Lower lobe of right lung (tissue), 2 donors: ENCODE results near the gene FGGY. TPM values are rescaled to one million over a fixed set of nuclear protein-coding genes. Genes with fewer than 3 reads are reported as not detected.

Source experiments
- ATAC-seq, 2 donors: fragments of 200-7000 bp; cut with Tn5 transposase; one replicate each; pipeline ENCODE4 v1.9.1; 2020 to 2022; ENCODE audit warnings: mild to moderate bottlenecking in 2 of 2, moderate library complexity in 2 of 2
- DNase-seq: peaks from one replicate; pipeline ENCODE4 v3.0.0-alpha.2; 2020
- H3K27ac ChIP-seq: fragments of 200-600 bp; one replicate; pipeline ENCODE4 v1.8.0; 2022
- H3K27me3 ChIP-seq: fragments of 200-600 bp; one replicate; pipeline ENCODE4 v1.8.0; 2022; ENCODE audit warnings: low read depth
- H3K36me3 ChIP-seq: fragments of 200-600 bp; one replicate; pipeline ENCODE4 v1.8.0; 2022; ENCODE audit warnings: mild to moderate bottlenecking
- H3K4me1 ChIP-seq: fragments of 200-600 bp; one replicate; pipeline ENCODE4 v1.8.0; 2022
- H3K4me3 ChIP-seq: fragments of 200-600 bp; one replicate; pipeline ENCODE4 v1.8.0; 2022; ENCODE audit warnings: mild to moderate bottlenecking
- H3K9me3 ChIP-seq: fragments of 200-600 bp; one replicate; pipeline ENCODE4 v1.8.0; 2022
- intact Hi-C: fragments of 100-400 bp; cut with DNase I; formaldehyde crosslinking; loops from one replicate; pipeline ENCODE4 v1.11.0; 2022
- total RNA-seq: library from RNA; stranded (reverse); fragmentation: NEBNext Ultra II Directional; extraction: Animal tissue kit (Norgen Biotek cat#: 25700); gene quantifications from one replicate; pipeline ENCODE4 v1.2.1, GENCODE V29; 2021
- TF ChIP-seq, protein P1 (sequence below): fragments of 200-600 bp; IDR thresholded peaks from one replicate; pipeline ENCODE4 v1.8.0; 2022; ENCODE audit warnings: antibody characterized with exemption, mild to moderate bottlenecking
- donor health status: DM: no; HTN: yes; CAD: no; lungs with severe emphysema.

The FGGY gene
- total RNA-seq, 1 donor from 2014 or later, result 31.4 TPM

GRCh38 chr1:59690171-59690930 is 393.5 kb downstream of the FGGY start:
- ATAC-seq, result no peak
- no peaks in the 10 kb centered on the region for H3K27me3 ChIP-seq
- no peaks in the 10 kb centered on the region for H3K36me3 ChIP-seq
- H3K27ac ChIP-seq, result no peak overlapping the region
- DNase-seq, result no peak
- intact Hi-C loops, result no loop called here
- TF ChIP-seq, protein P1, sequence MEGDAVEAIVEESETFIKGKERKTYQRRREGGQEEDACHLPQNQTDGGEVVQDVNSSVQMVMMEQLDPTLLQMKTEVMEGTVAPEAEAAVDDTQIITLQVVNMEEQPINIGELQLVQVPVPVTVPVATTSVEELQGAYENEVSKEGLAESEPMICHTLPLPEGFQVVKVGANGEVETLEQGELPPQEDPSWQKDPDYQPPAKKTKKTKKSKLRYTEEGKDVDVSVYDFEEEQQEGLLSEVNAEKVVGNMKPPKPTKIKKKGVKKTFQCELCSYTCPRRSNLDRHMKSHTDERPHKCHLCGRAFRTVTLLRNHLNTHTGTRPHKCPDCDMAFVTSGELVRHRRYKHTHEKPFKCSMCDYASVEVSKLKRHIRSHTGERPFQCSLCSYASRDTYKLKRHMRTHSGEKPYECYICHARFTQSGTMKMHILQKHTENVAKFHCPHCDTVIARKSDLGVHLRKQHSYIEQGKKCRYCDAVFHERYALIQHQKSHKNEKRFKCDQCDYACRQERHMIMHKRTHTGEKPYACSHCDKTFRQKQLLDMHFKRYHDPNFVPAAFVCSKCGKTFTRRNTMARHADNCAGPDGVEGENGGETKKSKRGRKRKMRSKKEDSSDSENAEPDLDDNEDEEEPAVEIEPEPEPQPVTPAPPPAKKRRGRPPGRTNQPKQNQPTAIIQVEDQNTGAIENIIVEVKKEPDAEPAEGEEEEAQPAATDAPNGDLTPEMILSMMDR, result no peak
- H3K4me1 ChIP-seq, result peaks cover 15% of the 10 kb centered on the region
- no peaks in the 10 kb centered on the region for H3K9me3 ChIP-seq
- no peak overlapping the region for H3K4me3 ChIP-seq

- no peaks in the 10 kb centered on the region for H3K36me3 ChIP-seq
- intact Hi-C loops, result no loop called here
- H3K9me3 ChIP-seq, result no peaks in the 10 kb centered on the region
- TF ChIP-seq, protein P1, result no peak
- H3K4me1 ChIP-seq, result peaks cover 15% of the 10 kb centered on the region
- H3K27me3 ChIP-seq, result no peaks in the 10 kb centered on the region
- ATAC-seq, result peak; percentile 36 to 38
- no peak overlapping the region for H3K4me3 ChIP-seq
- no peak for DNase-seq
- H3K27ac ChIP-seq, result no peak overlapping the region
Observed at GRCh38 chr1:59691261-59691660, 394.4 kb downstream of the FGGY start.

- Histone ChIP-seq H3K4me3 (no peak overlapping the region), H3K9me3 (no peaks in the 10 kb centered on the region), H3K27me3 (no peaks in the 10 kb centered on the region), H3K4me1 (peaks cover 26% of the 10 kb centered on the region), H3K36me3 (no peaks in the 10 kb centered on the region), H3K27ac (no peak overlapping the region)
- TF ChIP-seq, protein P1, result no peak
- DNase-seq (no peak), ATAC-seq (peak; percentile 53 to 68)
- intact Hi-C loops, result no loop called here
Observed at GRCh38 chr1:59692591-59692990, 395.7 kb downstream of the FGGY start.

DNA sequence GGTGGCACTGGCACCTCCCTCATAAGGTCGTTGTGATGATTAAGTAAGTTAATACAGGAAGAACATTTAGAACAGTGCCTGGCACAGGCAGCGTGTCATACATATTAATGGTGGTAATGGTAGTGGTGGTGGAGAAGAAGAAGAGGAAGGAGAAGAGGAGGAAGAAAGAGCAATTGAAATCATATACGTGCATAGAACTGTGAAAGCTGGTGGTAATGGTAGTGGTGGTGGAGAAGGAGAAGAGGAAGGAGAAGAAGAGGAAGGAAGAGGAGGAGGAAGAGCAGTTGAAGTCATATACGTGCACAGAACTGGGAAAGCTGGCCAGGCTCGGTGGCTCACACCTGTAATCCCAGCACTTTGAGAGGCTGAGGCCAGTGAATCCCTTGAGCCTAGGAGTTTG is 396.5 kb downstream of the FGGY start:
- DNase-seq (no peak), ATAC-seq (peak; percentile 28 to 38)
- intact Hi-C loops, result no loop called here
- Histone ChIP-seq H3K4me1 (peaks cover 33% of the 10 kb centered on the region), H3K4me3 (no peak overlapping the region), H3K36me3 (no peaks in the 10 kb centered on the region), H3K9me3 (no peaks in the 10 kb centered on the region), H3K27ac (no peak overlapping the region), H3K27me3 (no peaks in the 10 kb centered on the region)
- TF ChIP-seq, protein P1, result no peak

DNA sequence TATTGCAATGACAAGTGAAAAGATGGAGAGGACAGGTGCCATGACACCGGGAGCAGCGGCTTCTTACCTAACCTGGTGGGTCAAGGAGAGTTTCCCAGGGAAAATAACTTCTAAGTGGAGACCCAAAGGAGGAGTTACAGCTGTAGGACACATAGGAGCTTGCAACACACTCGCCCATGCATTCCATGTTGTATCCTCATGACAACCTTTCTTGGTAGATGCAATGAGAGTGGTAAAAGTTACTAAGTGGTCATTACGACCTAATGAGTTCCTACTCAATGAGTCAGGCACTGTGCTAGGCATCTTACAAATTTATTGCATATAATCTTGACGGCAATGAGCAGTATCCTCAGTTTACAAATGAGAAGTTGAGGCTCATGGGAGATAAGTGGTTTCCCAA is 398.4 kb downstream of the FGGY start:
- intact Hi-C loops, result no loop called here
- Histone ChIP-seq H3K4me1 (peaks cover 41% of the 10 kb centered on the region), H3K27ac (no peak overlapping the region), H3K4me3 (no peak overlapping the region), H3K9me3 (no peaks in the 10 kb centered on the region), H3K36me3 (no peaks in the 10 kb centered on the region), H3K27me3 (no peaks in the 10 kb centered on the region)
- ATAC-seq (no peak), DNase-seq (no peak)
- TF ChIP-seq, protein P1, result no peak
